GM18907 (cell line): ENCODE data around the gene SAFB.

ENCODE experiments used
- ATAC-seq: cut with Tn5 transposase; IDR thresholded peaks from one replicate; pipeline ENCODE4 v1.9.1; 2021; ENCODE audit warnings: mild to moderate bottlenecking, moderate library complexity; ENCODE audit not compliant: unreplicated experiment

SAFB gene

DNA sequence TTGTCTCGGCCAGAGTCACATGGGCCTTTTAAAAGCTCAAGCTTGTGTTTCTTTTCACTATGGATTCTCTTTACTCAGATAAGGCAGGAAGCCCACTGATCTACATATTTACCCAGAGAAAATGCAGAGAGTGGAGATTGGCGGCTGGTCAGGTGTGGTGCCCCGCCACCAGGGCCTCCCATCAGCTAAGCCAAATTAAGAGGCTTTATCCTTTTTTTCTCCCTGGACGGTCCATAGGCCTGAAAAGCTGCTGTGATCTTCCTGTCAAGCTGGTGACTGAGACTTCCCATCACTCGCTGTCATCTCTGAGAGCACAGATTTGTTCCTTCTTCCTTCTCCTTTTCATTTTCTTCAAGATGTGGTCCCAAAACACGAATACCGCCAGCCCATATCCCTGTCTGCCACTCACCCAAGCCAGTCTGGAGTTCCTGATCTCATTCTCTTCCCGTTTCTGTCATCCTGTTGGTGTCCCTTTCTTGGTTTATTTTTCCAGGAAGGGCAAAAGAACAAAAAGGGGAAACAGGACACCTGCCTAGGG lies 1.9 kb downstream of the SAFB start:
- ATAC-seq = no peak

DNA sequence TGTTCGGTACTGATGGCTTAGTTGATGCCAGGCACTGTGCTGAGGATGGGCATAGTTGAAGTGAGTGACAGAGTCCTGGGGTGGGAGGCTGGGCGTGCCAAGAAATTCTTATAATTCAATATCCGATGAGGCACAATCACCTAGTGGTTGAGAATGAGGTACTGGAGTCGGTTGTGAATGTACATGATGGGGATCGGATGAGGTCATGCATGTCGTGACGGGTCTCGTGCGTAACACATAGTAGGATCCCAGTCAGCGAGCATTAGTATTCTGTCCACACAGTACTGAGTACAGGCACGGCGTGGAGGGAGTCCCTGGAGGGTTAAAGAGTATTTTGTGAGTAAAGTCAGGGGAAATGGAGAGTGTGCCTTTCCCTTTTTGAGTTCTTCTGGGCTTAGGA lies 2.8 kb downstream of the SAFB start:
- no peak for ATAC-seq

DNA sequence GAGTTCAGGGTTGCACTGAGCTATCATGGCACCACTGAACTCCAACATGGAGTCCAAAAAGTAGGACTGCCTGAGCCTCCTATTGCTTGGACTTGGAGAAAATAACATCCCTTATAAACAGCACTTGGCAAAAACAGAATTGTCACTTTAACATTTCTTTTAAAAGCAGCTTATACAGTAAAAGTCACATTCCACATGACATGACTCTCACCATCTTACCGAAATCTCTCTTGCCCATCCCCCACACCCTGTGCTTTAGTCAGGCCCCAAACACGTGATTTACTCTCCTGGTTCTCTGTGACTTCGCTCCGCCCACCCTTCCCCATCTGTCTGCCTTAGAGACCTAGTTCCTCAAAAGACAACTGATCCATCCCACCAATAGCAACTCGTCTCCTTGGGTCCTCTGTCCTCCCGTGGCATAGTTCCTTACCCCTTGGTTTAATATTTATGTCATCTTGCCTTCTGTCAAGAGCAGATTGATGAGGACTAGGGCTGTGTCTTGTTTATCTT lies 4.6 kb downstream of the SAFB start:
- no peak for ATAC-seq

DNA sequence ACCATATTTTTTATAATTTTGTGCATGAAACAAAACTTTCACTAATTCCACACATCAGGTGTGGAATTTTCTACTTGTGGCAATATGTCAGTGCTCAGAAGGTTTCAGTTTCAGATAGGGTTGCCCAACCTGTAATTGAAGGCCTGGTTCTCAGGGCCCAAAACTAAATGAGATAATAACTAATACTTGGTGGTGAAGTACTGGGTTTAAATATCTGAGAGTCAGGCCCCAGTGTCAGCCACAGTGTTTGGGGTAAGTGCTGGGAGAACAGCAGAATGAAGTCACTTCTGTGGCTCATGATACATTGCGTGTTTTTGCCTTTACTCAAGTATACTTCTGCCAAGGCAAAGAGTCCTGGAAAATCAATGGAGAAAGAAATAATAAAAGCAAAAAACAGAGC lies 5.6 kb downstream of the SAFB start:
- no peak for ATAC-seq

DNA sequence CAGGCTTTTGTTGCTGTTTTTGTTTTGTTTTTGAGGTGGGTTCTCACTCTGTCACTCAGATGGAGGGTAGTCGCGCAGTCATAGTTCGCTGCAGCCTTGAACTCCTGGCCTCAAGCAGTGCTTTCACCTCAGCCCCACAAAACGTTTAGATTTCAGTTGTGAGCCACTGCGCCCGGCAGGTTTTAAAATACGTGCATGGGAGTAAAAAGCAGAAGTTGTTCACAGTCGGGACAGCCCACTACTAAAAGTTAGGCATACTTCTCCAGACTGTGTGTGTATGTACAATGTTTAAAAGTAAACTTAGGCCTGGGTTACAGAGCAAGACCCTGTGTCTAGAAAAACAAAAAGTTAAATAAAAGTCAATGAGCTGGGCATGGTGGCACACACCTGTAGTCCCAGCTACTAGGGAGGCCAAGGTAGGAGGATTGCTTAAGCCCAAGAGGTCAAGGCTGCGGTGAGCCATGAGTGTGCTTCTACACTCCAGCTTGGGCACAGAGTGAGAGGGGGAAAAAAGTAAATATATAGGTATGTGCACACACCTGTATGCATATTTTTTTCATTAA lies 6.1 kb downstream of the SAFB start:
- no peak for ATAC-seq

DNA sequence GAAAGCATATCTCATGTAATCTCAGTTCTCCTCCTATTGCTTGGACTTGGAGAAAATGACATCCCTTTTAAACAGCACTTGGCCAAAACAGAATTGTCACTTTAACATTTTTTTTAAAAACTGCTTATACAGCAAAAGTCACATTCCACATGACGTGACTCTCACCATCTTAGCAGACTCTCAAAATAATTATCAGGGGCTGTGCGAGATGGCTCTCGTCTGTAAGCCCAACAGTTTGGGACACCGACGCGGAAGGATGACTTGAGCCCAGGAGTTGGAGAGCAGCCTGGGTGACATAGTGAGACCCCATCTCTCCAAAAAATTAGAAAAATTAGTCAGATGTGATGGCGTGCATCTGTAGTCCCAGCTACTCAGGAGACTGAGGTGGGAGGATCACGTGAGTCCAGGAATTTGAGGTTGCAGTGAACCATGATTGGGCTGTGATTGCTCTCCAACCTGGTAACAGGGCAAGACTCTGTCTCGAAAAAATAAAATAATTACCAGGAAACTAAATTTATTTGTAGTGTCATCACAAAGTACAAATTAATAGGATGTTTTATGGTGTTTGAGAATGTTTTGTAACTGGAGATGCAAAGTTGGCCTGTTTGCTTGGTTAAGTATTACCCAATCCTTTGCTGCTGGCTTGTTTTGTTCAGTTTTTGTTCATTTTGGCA lies 8.8 kb downstream of the SAFB start:
- ATAC-seq = no peak

DNA sequence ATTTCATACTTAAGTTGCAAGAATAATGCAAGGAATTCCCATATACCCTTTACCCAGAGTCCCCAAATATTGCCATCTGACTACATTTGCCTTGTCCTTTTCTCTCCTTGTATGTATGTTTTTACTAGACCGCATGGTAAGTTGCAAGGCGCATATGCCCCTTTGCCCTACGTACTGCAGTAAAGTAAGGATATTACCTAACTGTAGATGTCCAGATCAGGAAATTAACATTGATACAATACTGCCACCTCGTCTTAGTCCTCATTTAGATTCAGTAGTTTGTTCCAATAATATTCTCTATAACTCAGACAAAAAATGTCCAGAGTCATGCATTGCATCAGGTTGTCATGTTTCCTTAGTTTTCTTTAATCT lies 9.3 kb downstream of the SAFB start:
- no peak for ATAC-seq

DNA sequence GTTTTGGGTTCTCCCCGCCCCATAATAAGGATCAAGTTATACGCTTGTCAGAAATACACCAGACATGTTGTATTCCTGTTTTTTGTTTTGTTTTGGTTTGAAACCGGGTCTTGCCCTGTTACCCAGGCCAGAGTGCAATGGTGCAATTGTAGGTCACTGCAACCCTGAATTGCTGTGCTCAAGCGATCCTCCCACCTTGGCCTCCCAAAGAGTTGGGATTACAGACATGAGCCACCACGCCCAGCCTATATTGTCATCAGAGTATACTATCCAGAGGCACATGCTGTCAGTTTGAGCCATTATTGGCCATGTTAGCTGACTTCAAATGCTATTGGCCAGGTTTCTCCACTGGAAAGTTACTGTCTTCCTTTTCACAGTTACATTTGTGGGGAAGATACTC lies 9.8 kb downstream of the SAFB start:
- no peak for ATAC-seq

DNA sequence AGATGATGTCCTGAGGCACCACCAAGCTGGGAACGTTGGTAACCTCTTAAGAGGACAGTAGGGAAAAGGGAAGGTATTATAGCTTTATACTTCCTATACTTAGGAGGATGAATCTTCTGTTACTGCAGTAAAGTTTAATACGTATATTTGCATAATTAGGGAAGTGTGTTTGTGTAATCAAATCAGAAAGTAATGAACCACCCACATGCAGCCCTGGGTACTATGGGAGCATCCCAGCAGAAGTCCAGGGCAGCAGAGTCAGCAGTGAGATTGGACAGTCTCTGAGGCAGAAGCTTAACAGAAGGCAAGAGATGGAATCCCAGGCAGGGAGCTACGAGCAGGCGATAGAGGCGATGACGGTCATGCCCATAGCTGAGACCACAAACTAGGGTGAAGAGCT lies 12.5 kb downstream of the SAFB start:
- no peak for ATAC-seq

DNA sequence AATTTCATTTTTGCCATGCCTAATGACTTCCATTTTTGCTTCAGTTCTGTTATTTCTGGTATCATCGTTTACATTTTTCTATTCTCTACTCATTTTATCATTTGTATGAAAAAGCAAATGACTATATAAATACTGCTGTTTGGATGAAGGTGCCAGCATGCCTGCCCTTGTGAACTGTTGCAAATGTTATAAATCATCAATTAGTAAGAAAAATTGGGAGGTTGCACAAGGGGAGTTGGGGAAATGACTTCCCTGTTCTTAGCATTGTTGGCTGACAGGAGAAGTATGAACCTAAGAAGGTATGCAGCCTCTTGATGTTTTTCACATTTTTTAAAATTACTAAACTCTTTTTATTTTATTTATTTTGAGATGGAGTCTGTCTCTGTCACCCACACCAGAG lies 15.1 kb downstream of the SAFB start:
- no peak for ATAC-seq

DNA sequence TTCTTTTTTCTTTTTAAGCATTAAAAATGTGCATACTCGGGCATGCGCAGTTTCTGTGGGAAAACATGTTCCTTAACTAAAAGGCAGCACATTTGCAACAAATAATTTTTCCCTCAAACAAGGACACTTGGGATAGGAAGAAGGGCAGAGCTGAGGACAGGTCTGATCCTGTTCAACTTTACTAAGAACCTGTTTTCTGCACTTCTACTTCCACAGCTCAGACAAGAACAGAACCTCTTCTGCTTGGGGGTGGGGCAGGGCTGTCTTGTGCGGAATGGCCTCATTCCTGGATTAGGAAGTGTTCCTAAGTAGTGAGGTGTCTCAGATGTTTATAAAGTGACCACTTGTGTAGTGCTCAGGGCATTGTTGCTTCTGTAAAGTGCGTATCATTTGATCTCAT lies 18.3 kb downstream of the SAFB start:
- ATAC-seq = no peak

DNA sequence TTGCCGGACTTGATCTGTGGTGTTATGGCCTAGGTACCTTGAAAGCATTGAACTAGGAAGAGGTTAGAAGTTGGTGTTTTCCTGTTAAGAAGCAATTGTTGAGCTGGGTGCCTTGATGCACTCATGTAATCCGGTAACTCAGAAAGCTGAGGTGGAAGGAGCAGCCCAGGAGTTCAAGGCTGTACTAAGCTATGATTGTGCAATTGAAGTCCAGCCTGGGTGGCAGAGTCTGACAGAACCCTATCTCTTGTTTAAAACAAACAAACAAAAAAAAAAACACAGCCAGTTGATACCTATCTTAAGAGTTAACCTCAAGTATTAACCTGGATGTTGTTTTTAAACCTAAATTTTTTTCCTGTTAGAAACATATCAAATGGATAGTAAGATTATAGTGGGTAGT lies 19.3 kb downstream of the SAFB start:
- no peak for ATAC-seq

DNA sequence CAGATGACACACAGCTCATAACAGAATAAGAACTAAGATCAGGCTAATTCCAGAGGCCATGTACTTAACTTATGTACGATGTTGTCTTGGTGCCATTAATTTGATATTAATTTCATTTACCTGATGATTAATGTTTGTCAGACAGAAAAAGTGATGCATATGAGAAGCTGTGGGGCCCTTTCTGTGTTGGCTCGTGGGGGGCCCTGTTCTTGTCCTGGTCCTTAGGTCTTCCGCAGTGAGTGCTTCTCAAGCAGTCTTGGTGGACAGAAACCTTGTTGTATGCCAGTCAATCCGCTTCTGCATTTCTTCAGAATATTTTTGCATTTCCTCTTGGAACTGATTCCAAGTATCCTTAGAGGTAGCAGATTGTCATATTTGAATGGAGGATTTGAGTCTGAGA lies 20.2 kb downstream of the SAFB start:
- no peak for ATAC-seq

DNA sequence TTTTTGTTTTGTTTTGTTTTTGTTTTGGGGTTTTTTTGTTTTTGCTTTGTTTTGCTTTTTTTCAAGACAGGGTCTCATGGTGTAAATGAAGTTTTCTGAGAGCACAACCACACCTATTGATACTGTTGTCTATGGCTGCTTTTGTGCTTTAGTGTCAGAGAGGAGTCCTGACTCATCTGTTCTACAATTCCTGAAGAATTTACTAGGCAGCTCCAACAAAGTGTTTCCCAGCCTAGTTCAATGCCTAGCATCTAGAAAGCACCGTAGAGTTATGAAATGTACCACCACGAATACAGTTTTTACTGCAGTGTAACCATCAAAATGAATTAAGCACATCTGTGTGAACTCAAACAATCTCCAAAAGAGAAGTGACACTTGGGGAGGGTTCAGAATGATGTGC lies 21.2 kb downstream of the SAFB start:
- ATAC-seq = no peak

DNA sequence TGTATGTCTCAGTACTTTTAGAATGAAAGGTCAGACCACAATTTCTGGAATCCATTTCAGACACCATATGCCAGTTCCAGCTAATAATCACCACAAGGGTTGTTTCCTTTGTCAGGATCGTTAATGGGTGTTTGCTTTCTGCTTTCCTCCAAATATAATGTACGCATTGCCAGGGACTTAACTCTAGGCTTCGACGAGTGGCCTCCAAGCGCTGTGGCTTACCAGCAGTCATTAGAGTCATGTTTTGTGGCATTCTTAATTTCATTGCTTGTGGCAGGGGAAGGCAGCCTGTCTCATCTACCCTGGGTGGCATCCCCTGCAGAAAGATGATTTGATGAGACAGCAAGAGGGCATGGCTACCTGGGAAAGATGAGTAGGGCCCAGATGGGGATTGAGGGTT lies 22.5 kb downstream of the SAFB start:
- no peak for ATAC-seq

DNA sequence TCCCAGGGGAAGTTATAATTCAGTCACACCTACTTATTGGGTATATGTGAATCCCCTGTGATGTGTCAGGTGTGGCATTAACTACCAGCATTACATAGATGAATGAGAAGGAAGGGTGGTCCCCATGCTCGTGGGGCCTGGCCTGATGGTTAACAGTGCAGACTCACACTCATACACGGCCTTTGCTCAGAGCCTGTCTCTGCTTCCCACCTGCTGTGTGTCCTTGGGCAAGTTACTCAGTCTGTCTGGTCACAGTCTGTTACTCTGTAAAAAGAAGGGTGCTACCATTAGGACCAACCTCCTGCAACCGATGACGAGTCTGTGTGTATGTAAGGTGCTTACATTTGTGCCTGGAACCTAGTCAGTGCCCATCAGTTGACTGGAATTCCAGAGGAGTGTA lies 23.8 kb downstream of the SAFB start:
- no peak for ATAC-seq

DNA sequence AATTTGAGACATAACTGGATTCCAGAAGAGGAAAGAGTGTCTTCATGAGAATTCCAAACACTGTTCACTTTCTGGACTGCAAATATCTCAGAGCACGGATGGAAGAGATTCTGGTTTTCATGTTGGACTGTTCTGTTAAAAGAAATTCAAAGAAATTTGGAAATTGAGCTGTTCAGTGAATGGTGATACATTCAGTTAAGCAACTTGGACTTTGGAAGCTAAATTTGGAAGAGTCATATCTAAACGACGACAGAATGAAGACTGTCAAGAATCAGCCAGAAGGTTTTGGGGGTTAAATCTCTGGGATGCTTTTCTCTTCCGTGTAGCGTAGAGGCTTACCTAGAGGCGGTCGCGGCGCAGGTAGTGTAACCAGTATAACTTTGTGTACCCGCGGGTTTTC lies 25.6 kb downstream of the SAFB start:
- ATAC-seq = no peak

DNA sequence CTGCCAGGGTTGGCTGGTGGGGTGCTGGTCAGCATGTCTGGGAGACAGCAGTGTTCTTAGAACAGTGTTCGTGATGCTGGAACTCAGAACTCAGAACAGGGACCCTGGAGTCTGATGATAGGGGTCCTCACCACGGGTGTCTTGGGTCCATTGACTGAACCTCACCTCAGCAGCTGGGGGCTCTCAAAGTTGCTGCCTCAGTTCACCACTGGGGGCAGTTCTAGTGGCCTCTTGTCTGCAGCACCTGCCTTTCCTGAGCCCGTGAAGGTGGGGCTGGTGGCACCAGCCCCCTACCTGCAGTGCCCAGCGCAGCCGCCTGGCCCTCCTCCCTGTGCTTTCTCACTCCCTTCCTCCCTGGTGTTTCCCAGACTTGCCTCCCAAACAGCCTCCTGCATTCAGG lies 28.5 kb downstream of the SAFB start:
- no peak for ATAC-seq

DNA sequence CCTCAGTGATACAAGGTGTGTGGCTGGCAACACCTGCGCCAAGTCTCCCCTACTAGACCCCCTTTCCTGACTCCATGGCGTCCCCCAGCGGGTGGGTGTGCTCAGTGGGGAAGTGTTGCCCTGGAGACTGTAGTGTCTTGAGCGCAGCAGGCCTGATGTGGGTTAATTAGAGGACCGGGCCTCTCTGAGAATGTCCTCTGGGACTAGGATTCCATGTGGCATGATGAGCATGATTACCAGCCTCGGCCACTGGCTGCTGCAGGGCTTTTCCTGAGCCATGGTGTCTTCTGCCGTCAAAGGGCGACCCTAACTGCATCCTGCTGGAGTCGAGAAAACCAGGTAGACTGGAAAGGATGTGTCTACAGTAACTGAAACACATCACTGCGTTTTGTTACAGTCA lies 29.4 kb downstream of the SAFB start:
- no peak for ATAC-seq

DNA sequence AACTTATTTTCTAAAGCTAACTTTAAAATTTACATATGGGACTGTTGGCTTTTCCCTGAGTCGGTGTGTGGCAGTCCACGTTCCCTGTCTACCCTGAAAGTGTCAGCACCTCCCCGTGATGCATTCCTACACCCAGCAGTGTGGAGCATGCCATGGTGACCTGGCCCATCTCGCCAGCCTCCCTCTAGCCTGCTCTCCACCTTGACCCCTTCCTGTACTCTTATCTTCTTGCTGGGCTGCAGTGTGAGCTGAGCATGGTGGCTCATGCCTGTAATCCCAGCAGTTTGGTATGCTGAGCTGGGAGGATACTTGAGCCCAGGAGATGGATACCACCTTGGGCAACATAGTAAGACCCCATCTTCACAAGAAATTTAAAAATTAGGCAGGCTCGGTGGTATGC lies 32.0 kb downstream of the SAFB start:
- no peak for ATAC-seq

DNA sequence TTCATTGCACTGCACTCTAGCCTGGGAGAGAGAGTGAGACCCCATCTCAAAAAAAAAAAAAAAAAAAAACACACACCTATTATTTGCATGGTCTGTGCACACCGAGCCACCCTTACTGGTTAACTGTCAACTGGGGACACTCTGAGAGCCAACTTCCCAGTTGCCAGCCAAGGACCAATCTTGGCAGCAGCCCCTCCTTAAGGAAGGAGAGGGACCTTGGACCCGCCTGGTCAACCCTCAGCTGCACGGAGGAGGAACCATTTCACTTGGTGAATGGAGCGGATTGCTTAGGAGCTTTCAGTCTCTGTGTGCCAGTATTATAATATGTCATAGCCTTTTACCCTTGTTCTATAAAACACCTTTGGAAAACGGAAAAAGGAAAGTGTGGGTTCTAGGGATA lies 32.5 kb downstream of the SAFB start:
- ATAC-seq = no peak

DNA sequence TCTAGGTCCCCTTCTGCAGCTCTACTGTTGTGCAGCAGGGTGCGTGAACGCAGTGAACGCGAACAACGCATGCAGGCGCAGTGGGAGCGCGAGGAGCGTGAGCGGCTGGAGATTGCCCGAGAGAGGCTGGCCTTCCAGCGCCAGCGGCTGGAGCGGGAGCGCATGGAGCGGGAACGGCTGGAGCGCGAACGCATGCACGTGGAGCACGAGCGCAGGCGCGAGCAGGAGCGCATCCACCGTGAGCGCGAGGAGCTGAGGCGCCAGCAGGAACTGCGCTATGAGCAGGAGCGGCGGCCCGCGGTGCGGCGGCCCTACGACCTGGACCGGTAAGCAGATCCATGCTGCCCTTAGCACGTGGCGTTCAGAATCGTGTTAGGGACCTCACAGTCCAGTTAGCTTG lies 38.6 kb downstream of the SAFB start:
- no peak for ATAC-seq

DNA sequence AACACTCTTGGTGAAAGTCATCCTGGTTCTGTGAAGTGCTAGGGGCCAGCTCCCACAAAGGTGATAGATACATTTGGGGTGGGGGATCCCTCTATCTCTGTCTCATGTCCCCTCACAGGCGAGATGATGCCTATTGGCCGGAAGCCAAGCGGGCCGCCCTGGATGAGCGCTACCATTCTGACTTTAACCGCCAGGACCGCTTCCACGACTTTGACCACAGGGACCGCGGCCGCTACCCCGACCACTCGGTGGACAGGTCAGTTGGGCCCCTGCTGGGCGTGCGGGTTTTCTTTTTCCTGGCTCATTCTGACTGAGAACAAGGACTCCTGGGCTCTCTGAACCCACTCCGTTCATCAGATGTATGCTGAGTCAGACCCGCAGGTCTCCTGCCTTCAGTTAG lies 41.0 kb downstream of the SAFB start:
- no peak for ATAC-seq
